GM12892 (cell line): ENCODE data around the gene VPS51.
A peak's percentile ranks its signal among the peaks of the same experiment; 100 is the strongest.
"Not testable (repeated sequence)": the region's sequence is repeated elsewhere in the genome, so short reads cannot be mapped to it uniquely, and the experiment has no call there.

ENCODE experiments used
- DNase-seq: peaks from one replicate; pipeline ENCODE4 v3.0.0; 2011; ENCODE audit not compliant: insufficient read length
- FAIRE-seq: peaks from 2 replicates; lab custom pipeline; 2011; peaks lifted over from hg19 to GRCh38; lab: Jason Lieb, UNC
- POLR2A ChIP-seq: IDR thresholded peaks from 2 replicates; pipeline ENCODE4 v1.6.1; 2011; ENCODE audit warnings: low read depth, low read length, control low read depth
- POLR2AphosphoS5 ChIP-seq: IDR thresholded peaks from 2 replicates; pipeline ENCODE4 v1.6.1; 2011; ENCODE audit warnings: low read depth, low read length, control low read depth
- TAF1 ChIP-seq: IDR thresholded peaks from 2 replicates; pipeline ENCODE4 v1.6.1; 2011; ENCODE audit warnings: low read depth, mild to moderate bottlenecking, control low read depth, low read length, borderline replicate concordance

VPS51 gene

GRCh38 chr11:65117206-65118096 lies 21.4 kb downstream of the VPS51 start, which contains the start of gene ZNHIT2:
Gene ZNHIT2, minus strand, starts transcription at chr11:65117701. Its CDS starts 48 bp downstream, at chr11:65117653.
- peak; percentile 100 for FAIRE-seq
- DNase-seq: peak; percentile 83
- TF ChIP-seq TAF1 (peak; percentile 63), POLR2AphosphoS5 (peak; percentile 96), POLR2A (peak; percentile 93)

- no peak for FAIRE-seq
- DNase-seq: no peak
- no peak; the same call in 1 of the 2 replicates for TF ChIP-seq POLR2AphosphoS5
- no peak for TF ChIP-seq POLR2A
- TF ChIP-seq TAF1: no peak
These were observed 22.3 kb downstream of the VPS51 start for GRCh38 chr11:65118097-65118837.

- not testable (repeated sequence) for DNase-seq, FAIRE-seq
These were observed 23.1 kb downstream of the VPS51 start for GRCh38 chr11:65118891-65119669.

- TF ChIP-seq POLR2AphosphoS5 (no peak), TAF1 (no peak), POLR2A (no peak)
- DNase-seq: no peak
- FAIRE-seq: no peak
These were observed 23.6 kb downstream of the VPS51 start for GRCh38 chr11:65119670-65119995.

- DNase-seq: no peak
- no peak for FAIRE-seq
- TF ChIP-seq TAF1 (no peak), POLR2AphosphoS5 (no peak), POLR2A (no peak)
These were observed 24.8 kb downstream of the VPS51 start for GRCh38 chr11:65120831-65121230.

- DNase-seq: no peak
- TF ChIP-seq TAF1 (no peak), POLR2AphosphoS5 (no peak)
- FAIRE-seq: no peak
These were observed 25.4 kb downstream of the VPS51 start for GRCh38 chr11:65121447-65121864.

- FAIRE-seq: peak; percentile 100
- DNase-seq: peak; percentile 96
- TF ChIP-seq POLR2A (peak; percentile 94), TAF1 (peak; percentile 90), POLR2AphosphoS5 (peak; percentile 88)
These were observed 26.1 kb downstream of the VPS51 start, which contains the start of the genes FAU and MRPL49 for GRCh38 chr11:65121865-65122696. Gene FAU, minus strand, starts transcription at chr11:65122134. Its CDS starts 321 bp downstream, at chr11:65121813. Gene MRPL49, plus strand, starts transcription at chr11:65122321. Its CDS starts 26 bp downstream, at chr11:65122347.

- no peak for FAIRE-seq
- no peak for DNase-seq
- TF ChIP-seq POLR2A: no peak
- TF ChIP-seq TAF1: no peak
- no peak for TF ChIP-seq POLR2AphosphoS5
These were observed 28.6 kb downstream of the VPS51 start for GRCh38 chr11:65124480-65125196.

GRCh38 chr11:65125197-65126056 lies 29.4 kb downstream of the VPS51 start:
- no peak for FAIRE-seq
- no peak for DNase-seq
- no peak for TF ChIP-seq POLR2A
- no peak for TF ChIP-seq POLR2AphosphoS5
- TF ChIP-seq TAF1: no peak
